ENCODE measurements around the gene UNC45A.

The UNC45A gene

GRCh38 chr15:90938261-90938660 lies 3.2 kb downstream of the UNC45A start:
- no peak for DNase-seq
- peaks cover 33 to 38% of the 10 kb centered on the region in 2 donors for H3K36me3 Mint-ChIP-seq
- no peaks in the 10 kb centered on the region for H3K27me3 Mint-ChIP-seq

GRCh38 chr15:90939756-90940155 lies 4.7 kb downstream of the UNC45A start:
- H3K36me3 Mint-ChIP-seq, result peaks cover 37 to 43% of the 10 kb centered on the region in 2 donors
- H3K4me3 Mint-ChIP-seq, result no peak overlapping the region
- H3K27me3 Mint-ChIP-seq, result no peaks in the 10 kb centered on the region
- no peaks in the 10 kb centered on the region for H3K9me3 Mint-ChIP-seq
- ATAC-seq (replicated peaks) (no peak), DNase-seq (no peak)
- peak overlapping the region; percentile 47 for H3K27ac Mint-ChIP-seq
- H3K4me1 Mint-ChIP-seq, result peaks cover 11 to 24% of the 10 kb centered on the region in 2 donors

More at GRCh38 chr15:90938261-90938660, 3.2 kb downstream of the UNC45A start:
- Mint-ChIP-seq H3K4me1 (peaks cover 19 to 35% of the 10 kb centered on the region in 2 donors), H3K4me3 (no peak overlapping the region), H3K9me3 (no peaks in the 10 kb centered on the region), H3K27ac (no peak overlapping the region)
- ATAC-seq (replicated peaks), result no peak

- Mint-ChIP-seq H3K36me3 (peaks cover 40 to 43% of the 10 kb centered on the region in 2 donors), H3K9me3 (no peaks in the 10 kb centered on the region), H3K27me3 (no peaks in the 10 kb centered on the region), H3K4me3 (no peak overlapping the region), H3K27ac (no peak overlapping the region), H3K4me1 (peaks cover 6 to 11% of the 10 kb centered on the region in 2 donors)
- ATAC-seq (replicated peaks) (no peak), DNase-seq (no peak)
Measured at GRCh38 chr15:90941038-90941437, 6.0 kb downstream of the UNC45A start.

- Mint-ChIP-seq H3K9me3 (no peaks in the 10 kb centered on the region), H3K4me1 (no peaks in the 10 kb centered on the region), H3K36me3 (peaks cover 39 to 48% of the 10 kb centered on the region in 2 donors), H3K27me3 (no peaks in the 10 kb centered on the region), H3K4me3 (no peak overlapping the region), H3K27ac (no peak overlapping the region)
- ATAC-seq (replicated peaks), result no peak
- no peak for DNase-seq
Measured at GRCh38 chr15:90942354-90943120, 7.5 kb downstream of the UNC45A start.

- H3K36me3 Mint-ChIP-seq, result peaks cover 47 to 57% of the 10 kb centered on the region in 2 donors
- H3K4me1 Mint-ChIP-seq, result peaks cover 0 to 6% of the 10 kb centered on the region in 2 donors
- H3K4me3 Mint-ChIP-seq, result no peak overlapping the region
- no peak for DNase-seq
- H3K27ac Mint-ChIP-seq, result no peak overlapping the region
- no peak for ATAC-seq (replicated peaks)
- H3K9me3 Mint-ChIP-seq, result no peaks in the 10 kb centered on the region
- no peaks in the 10 kb centered on the region for H3K27me3 Mint-ChIP-seq
Measured at GRCh38 chr15:90945091-90945490, 10.0 kb downstream of the UNC45A start.

GRCh38 chr15:90946538-90946937 lies 11.5 kb downstream of the UNC45A start:
- Mint-ChIP-seq H3K36me3 (peaks cover 39 to 49% of the 10 kb centered on the region in 2 donors), H3K27ac (no peak overlapping the region), H3K9me3 (no peaks in the 10 kb centered on the region), H3K4me3 (no peak overlapping the region), H3K27me3 (no peaks in the 10 kb centered on the region), H3K4me1 (peaks cover 0 to 6% of the 10 kb centered on the region in 2 donors)
- no peak for ATAC-seq (replicated peaks)
- no peak for DNase-seq

GRCh38 chr15:90946941-90947576 lies 12.0 kb downstream of the UNC45A start:
- peaks cover 0 to 6% of the 10 kb centered on the region in 2 donors for H3K4me1 Mint-ChIP-seq
- no peak overlapping the region for H3K4me3 Mint-ChIP-seq
- no peaks in the 10 kb centered on the region for H3K27me3 Mint-ChIP-seq
- DNase-seq (no peak), ATAC-seq (replicated peaks) (no peak)
- H3K9me3 Mint-ChIP-seq, result no peaks in the 10 kb centered on the region
- peaks cover 41 to 53% of the 10 kb centered on the region in 2 donors for H3K36me3 Mint-ChIP-seq
- no peak overlapping the region for H3K27ac Mint-ChIP-seq

- no peak for ATAC-seq (replicated peaks)
- Mint-ChIP-seq H3K4me3 (no peak overlapping the region), H3K27ac (no peak overlapping the region), H3K27me3 (no peaks in the 10 kb centered on the region), H3K9me3 (no peaks in the 10 kb centered on the region), H3K36me3 (peaks cover 44 to 55% of the 10 kb centered on the region in 2 donors), H3K4me1 (peaks cover 0 to 6% of the 10 kb centered on the region in 2 donors)
- no peak for DNase-seq
Measured at GRCh38 chr15:90947577-90948357, 12.7 kb downstream of the UNC45A start.

- Mint-ChIP-seq H3K4me3 (no peak overlapping the region), H3K4me1 (peaks cover 0 to 6% of the 10 kb centered on the region in 2 donors), H3K27me3 (no peaks in the 10 kb centered on the region), H3K9me3 (no peaks in the 10 kb centered on the region), H3K36me3 (peaks cover 47 to 58% of the 10 kb centered on the region in 2 donors), H3K27ac (peak overlapping the region; percentile 69)
- ATAC-seq (replicated peaks) (no peak), DNase-seq (no peak)
Measured at GRCh38 chr15:90948506-90948905, 13.4 kb downstream of the UNC45A start.

GRCh38 chr15:90949979-90950675 lies 15.0 kb downstream of the UNC45A start:
- no peaks in the 10 kb centered on the region for H3K27me3 Mint-ChIP-seq
- H3K4me3 Mint-ChIP-seq, result no peak overlapping the region
- H3K9me3 Mint-ChIP-seq, result no peaks in the 10 kb centered on the region
- peaks cover 45 to 61% of the 10 kb centered on the region in 2 donors for H3K36me3 Mint-ChIP-seq
- peaks cover 6 to 19% of the 10 kb centered on the region in 2 donors for H3K4me1 Mint-ChIP-seq
- no peak for ATAC-seq (replicated peaks)
- no peak for DNase-seq
- H3K27ac Mint-ChIP-seq, result peak overlapping the region; percentile 31

GRCh38 chr15:90950676-90951075 lies 15.6 kb downstream of the UNC45A start:
- H3K27me3 Mint-ChIP-seq, result no peaks in the 10 kb centered on the region
- peaks cover 43 to 61% of the 10 kb centered on the region in 2 donors for H3K36me3 Mint-ChIP-seq
- no peak for DNase-seq
- H3K4me1 Mint-ChIP-seq, result peaks cover 6 to 22% of the 10 kb centered on the region in 2 donors
- no peak overlapping the region for H3K27ac Mint-ChIP-seq
- H3K9me3 Mint-ChIP-seq, result no peaks in the 10 kb centered on the region
- no peak for ATAC-seq (replicated peaks)
- H3K4me3 Mint-ChIP-seq, result no peak overlapping the region

GRCh38 chr15:90952901-90953677 lies 18.0 kb downstream of the UNC45A start:
- peaks cover 40 to 52% of the 10 kb centered on the region in 2 donors for H3K36me3 Mint-ChIP-seq

GRCh38 chr15:90953947-90954711 lies 19.0 kb downstream of the UNC45A start:
- Mint-ChIP-seq H3K27me3 (no peaks in the 10 kb centered on the region), H3K36me3 (peaks cover 31 to 43% of the 10 kb centered on the region in 2 donors), H3K9me3 (no peaks in the 10 kb centered on the region), H3K27ac (peak overlapping the region; percentile 98), H3K4me1 (peaks cover 12 to 30% of the 10 kb centered on the region in 2 donors), H3K4me3 (peak overlapping the region; percentile 87 to 96)
- DNase-seq, result no peak
- no peak for ATAC-seq (replicated peaks)

More at GRCh38 chr15:90952901-90953677, 18.0 kb downstream of the UNC45A start:
- ATAC-seq (replicated peaks) (no peak), DNase-seq (no peak)
- H3K4me3 Mint-ChIP-seq, result no peak overlapping the region
- peak overlapping the region; percentile 40 for H3K27ac Mint-ChIP-seq
- no peaks in the 10 kb centered on the region for H3K27me3 Mint-ChIP-seq
- peaks cover 12 to 33% of the 10 kb centered on the region in 2 donors for H3K4me1 Mint-ChIP-seq
- H3K9me3 Mint-ChIP-seq, result no peaks in the 10 kb centered on the region

Measured in stimulated activated naive B cell treated with anti-CD40 and anti-IgM and Interleukin-4, amounts not matched to agents 10 μg/mL and 1 μg/mL and 100 μg/mL, for 72 hours (primary cell).